CD14-positive monocyte (primary cell): ENCODE measurements around the gene USP49. TPM values are rescaled to one million over a fixed set of nuclear protein-coding genes. Genes with fewer than 3 reads are reported as not detected.

Experiments used
- DNase-seq, 3 donors: peaks; one replicate each; pipeline ENCODE4 v3.0.0-alpha.2; 2011 to 2022
- H2AFZ ChIP-seq: 2 replicates; pipeline ENCODE4 v1.6.0; 2012; ENCODE audit warnings: mild to moderate bottlenecking, low read depth, low read length, inconsistent platforms; ENCODE audit not compliant: insufficient read depth, poor library complexity, severe bottlenecking
- H3K27ac ChIP-seq, 2 donors: 1 replicate in 1 of 2; 2 replicates in 1 of 2; pipeline ENCODE4 v1.5.1; 2012 to 2013; ENCODE audit warnings: low read length in 2 of 2, control low read depth in 1 of 2, inconsistent platforms in 1 of 2, low read depth in 1 of 2, mild to moderate bottlenecking in 1 of 2
- H3K27me3 ChIP-seq, 2 donors: one replicate each; pipeline versions ENCODE4 v1.6.0 to v1.6.1; 2011 to 2013; ENCODE audit warnings: low read length in 2 of 2; ENCODE audit not compliant: control insufficient read depth in 2 of 2, insufficient read depth in 2 of 2
- H3K36me3 ChIP-seq, 2 donors: replicated peaks in 1 of 2; 1 replicate in 1 of 2; 2 replicates in 1 of 2; pipeline versions ENCODE4 v1.5.1 to v1.6.1; 2012 to 2013; ENCODE audit warnings: low read length in 2 of 2, control low read depth in 1 of 2, inconsistent platforms in 1 of 2, mild to moderate bottlenecking in 1 of 2; ENCODE audit not compliant: insufficient read depth in 2 of 2, control insufficient read depth in 1 of 2
- H3K4me1 ChIP-seq, 2 donors: 1 replicate in 1 of 2; 2 replicates in 1 of 2; pipeline versions ENCODE4 v1.5.1 to v1.6.1; 2012 to 2013; ENCODE audit warnings: low read length in 2 of 2, control low read depth in 1 of 2, inconsistent platforms in 1 of 2, mild to moderate bottlenecking in 1 of 2, moderate library complexity in 1 of 2; ENCODE audit not compliant: insufficient read depth in 2 of 2, control insufficient read depth in 1 of 2
- H3K4me2 ChIP-seq: replicated peaks from 2 replicates; pipeline ENCODE3; 2012; ENCODE audit warnings: low read length, moderate library complexity, mild to moderate bottlenecking; ENCODE audit not compliant: poor library complexity, severe bottlenecking; ENCODE audit errors: extremely low read depth
- H3K4me3 ChIP-seq, 3 experiments: fragments of 200-600 bp in 1 of 3; sonication (generic) in 1 of 3; replicated peaks in 1 of 3; 1 replicate in 2 of 3; 2 replicates in 1 of 3; pipeline ENCODE4 v1.5.1; 2011 to 2013; ENCODE audit warnings: low read length in 3 of 3, mild to moderate bottlenecking in 3 of 3, control low read depth in 2 of 3, low read depth in 2 of 3, inconsistent platforms in 1 of 3, moderate library complexity in 1 of 3
- H3K79me2 ChIP-seq: 2 replicates; pipeline ENCODE4 v1.6.0; 2012; ENCODE audit warnings: mild to moderate bottlenecking, control low read depth, inconsistent platforms, low read length, moderate library complexity; ENCODE audit not compliant: insufficient read depth
- H3K9ac ChIP-seq: 2 replicates; pipeline ENCODE4 v1.6.0; 2017; ENCODE audit warnings: low read length, mild to moderate bottlenecking; ENCODE audit not compliant: insufficient read depth, poor library complexity, severe bottlenecking
- H3K9me3 ChIP-seq, 2 donors: replicated peaks in 1 of 2; 1 replicate in 1 of 2; 2 replicates in 1 of 2; pipeline versions ENCODE4 v1.5.1 to v1.6.1; 2012 to 2013; ENCODE audit warnings: low read length in 2 of 2, control low read depth in 1 of 2; ENCODE audit not compliant: control insufficient read depth in 1 of 2, insufficient read depth in 1 of 2
- H4K20me1 ChIP-seq: 2 replicates; pipeline ENCODE4 v1.6.0; 2012; ENCODE audit warnings: mild to moderate bottlenecking, low read length, control low read depth, moderate library complexity; ENCODE audit not compliant: insufficient read depth
- H3K27ac Mint-ChIP-seq, 7 donors: one replicate each; pipeline ENCODE4 v1.8.0; 2020; ENCODE audit warnings: mild to moderate bottlenecking in 7 of 7, mixed read lengths in 7 of 7, moderate library complexity in 6 of 7, inconsistent platforms in 2 of 7
- H3K27me3 Mint-ChIP-seq, 3 donors: one replicate each; pipeline ENCODE4 v1.8.0; 2021 to 2022; ENCODE audit warnings: low read depth in 3 of 3, mild to moderate bottlenecking in 3 of 3, mixed read lengths in 3 of 3, moderate library complexity in 3 of 3, inconsistent platforms in 1 of 3
- H3K36me3 Mint-ChIP-seq, 2 donors: one replicate each; pipeline ENCODE4 v1.8.0; 2020; ENCODE audit warnings: mixed read lengths in 2 of 2, inconsistent platforms in 1 of 2, mild to moderate bottlenecking in 1 of 2
- H3K4me1 Mint-ChIP-seq: one replicate; pipeline ENCODE4 v1.8.0; 2020; ENCODE audit warnings: mild to moderate bottlenecking, mixed read lengths
- H3K4me3 Mint-ChIP-seq, 2 donors: one replicate each; pipeline ENCODE4 v1.8.0; 2020; ENCODE audit warnings: mild to moderate bottlenecking in 2 of 2, mixed read lengths in 2 of 2, moderate library complexity in 1 of 2
- H3K9me3 Mint-ChIP-seq, 7 donors: one replicate each; pipeline ENCODE4 v1.8.0; 2020 to 2022; ENCODE audit warnings: mixed read lengths in 7 of 7, mild to moderate bottlenecking in 6 of 7, moderate library complexity in 6 of 7, inconsistent platforms in 2 of 7
- CTCF ChIP-seq: fragments of 200-600 bp; IDR thresholded peaks from one replicate; pipeline ENCODE4 v1.8.0; 2022; ENCODE audit warnings: antibody characterized with exemption, mild to moderate bottlenecking
- WGBS: methylation state at CpG from one replicate; pipeline ENCODE4 v1.1.5; 2013; ENCODE audit warnings: missing lambda C conversion rate; ENCODE audit not compliant: insufficient coverage; 5-methylcytosine and 5-hydroxymethylcytosine counted together
- intact Hi-C, 2 donors: fragments of 100-400 bp; cut with micrococcal nuclease; formaldehyde crosslinking; loops; one replicate each; pipeline versions ENCODE4 v1.15.0 to v1.15.1; 2023
- polyA plus RNA-seq, 3 donors: library from polyadenylated mRNA; depleted of rRNA in 1 of 3; unstranded in 2 of 3; stranded (reverse) in 1 of 3; fragments of 300-500 nt in 2 of 3; fragments of >200 nt in 1 of 3; fragmentation: Illumina TruSeq in 2 of 3; gene quantifications; 1 replicate in 2 of 3; 2 replicates in 1 of 3; pipeline ENCODE4 v1.2.3, GENCODE V29; 2012 to 2021

The USP49 gene
- polyA plus RNA-seq, 3 donors = 0.08 to 4.8 (median 0.37) TPM

DNA sequence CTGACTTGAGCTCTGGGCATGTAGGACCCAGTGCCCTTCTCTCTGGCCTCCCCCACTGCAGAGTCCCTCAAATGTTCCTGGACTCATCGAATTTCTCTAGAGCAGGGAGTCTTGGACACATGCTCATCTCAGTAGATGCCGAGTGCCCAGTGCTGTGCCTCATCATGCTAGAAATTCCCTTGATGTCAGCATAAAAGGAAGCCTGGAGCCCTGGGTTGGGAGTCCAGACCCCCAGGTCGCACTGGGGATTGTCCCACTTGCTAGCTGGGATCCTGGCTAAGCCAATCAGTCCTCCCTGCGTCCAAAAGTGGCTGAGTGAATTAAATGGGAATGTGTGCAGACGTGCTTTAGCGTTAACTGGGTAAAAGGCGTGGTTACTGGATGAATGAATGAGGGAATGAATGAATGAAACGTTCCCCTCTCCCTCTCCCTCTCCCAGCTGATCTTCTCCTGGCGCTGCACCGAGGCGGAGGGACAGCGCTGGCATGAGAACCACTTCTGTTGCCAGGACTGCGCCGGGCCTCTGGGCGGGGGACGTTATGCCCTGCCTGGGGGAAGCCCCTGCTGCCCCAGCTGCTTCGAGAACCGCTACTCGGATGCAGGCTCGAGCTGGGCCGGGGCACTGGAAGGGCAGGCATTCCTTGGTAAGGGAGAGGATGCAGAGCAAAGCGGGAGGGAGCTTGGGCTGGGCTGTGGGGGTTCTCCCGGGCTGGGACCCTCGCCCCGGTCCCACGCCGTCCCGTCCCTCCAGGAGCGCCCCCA lies 109.3 kb downstream of the USP49 start:
- H3K9ac ChIP-seq = peak overlapping the region; percentile 80
- Mint-ChIP-seq H3K4me3 (peak overlapping the region; percentile 88 to 94), H3K27ac (peak overlapping the region in 2 of 7 donors; percentile 16 to 78), H3K36me3 (peaks cover 16 to 19% of the 10 kb centered on the region in 2 donors), H3K4me1 (peaks cover 43% of the 10 kb centered on the region), H3K27me3 (peaks cover 3 to 12% (median 7%) of the 10 kb centered on the region in 3 donors), H3K9me3 (no peaks in the 10 kb centered on the region)
- H3K36me3 ChIP-seq = peaks cover 19 to 20% of the 10 kb centered on the region in 2 donors
- WGBS = 32% methylated on average over 23 of the region's 29 CpGs
- H3K79me2 ChIP-seq = peaks cover 23% of the 10 kb centered on the region
- no peak for DNase-seq
- TF ChIP-seq CTCF = no peak
- peak overlapping the region; percentile 75 for H2AFZ ChIP-seq
- H3K27ac ChIP-seq = no peak overlapping the region
- H4K20me1 ChIP-seq = peaks cover 18% of the 10 kb centered on the region
- intact Hi-C loops = loop anchor here (2.0 to 10.0 kb wide), 8 partner anchors 51 to 429 kb away; partner anchors contain the start of genes BYSL (in 2 of the 2), MED20 (in 2 of the 2), TAF8 (in 2 of the 2) and USP49 (in 2 of the 2)
- peak overlapping the region; percentile 21 to 99 (median 83) for H3K4me3 ChIP-seq
- H3K27me3 ChIP-seq = peaks cover 0 to 2% of the 10 kb centered on the region in 2 donors
- no peaks in the 10 kb centered on the region for H3K9me3 ChIP-seq
- H3K4me2 ChIP-seq = peak overlapping the region; percentile 95
- peaks cover 39 to 70% of the 10 kb centered on the region in 2 donors for H3K4me1 ChIP-seq

DNA sequence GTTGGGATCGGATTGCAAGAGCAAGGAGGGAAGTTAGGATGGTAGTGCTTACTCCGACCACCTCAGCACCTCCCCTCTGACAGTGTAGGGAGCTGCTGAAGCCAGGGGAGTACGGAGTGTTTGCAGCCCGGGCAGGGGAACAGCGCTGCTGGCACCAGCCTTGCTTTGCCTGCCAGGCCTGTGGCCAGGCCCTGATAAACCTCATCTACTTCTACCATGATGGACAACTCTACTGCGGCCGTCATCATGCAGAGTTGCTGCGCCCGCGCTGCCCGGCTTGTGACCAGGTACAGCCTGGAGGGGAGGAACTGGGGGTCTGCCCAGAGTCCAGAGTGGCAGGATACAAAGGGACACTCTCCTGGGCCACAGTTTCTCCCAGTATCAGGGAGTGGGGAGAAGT lies 109.9 kb downstream of the USP49 start:
- Histone ChIP-seq H3K79me2 (peaks cover 23% of the 10 kb centered on the region), H4K20me1 (peaks cover 18% of the 10 kb centered on the region), H2AFZ (no peak overlapping the region), H3K27me3 (peaks cover 0 to 3% of the 10 kb centered on the region in 2 donors), H3K9ac (no peak overlapping the region), H3K4me1 (peaks cover 41 to 76% of the 10 kb centered on the region in 2 donors), H3K9me3 (no peaks in the 10 kb centered on the region), H3K36me3 (peaks cover 12 to 14% of the 10 kb centered on the region in 2 donors), H3K4me3 (peak overlapping the region in 1 of 3 experiments; percentile 99), H3K27ac (no peak overlapping the region), H3K4me2 (peak overlapping the region; percentile 95)
- Mint-ChIP-seq H3K27me3 (peaks cover 3 to 13% (median 8%) of the 10 kb centered on the region in 3 donors), H3K9me3 (no peaks in the 10 kb centered on the region), H3K4me3 (peak overlapping the region; percentile 31 to 41), H3K4me1 (peaks cover 46% of the 10 kb centered on the region), H3K27ac (peak overlapping the region in 4 of 7 donors; percentile 42 to 84 (median 77)), H3K36me3 (peaks cover 14 to 15% of the 10 kb centered on the region in 2 donors)
- TF ChIP-seq CTCF = no peak
- WGBS = 98% methylated on average over 6 of the region's 11 CpGs
- intact Hi-C loops = loop anchor here (5.0 to 10.0 kb wide), 5 partner anchors 110 to 430 kb away; partner anchors contain the start of genes USP49 (in 2 of the 2), BYSL (in 1 of the 2), MED20 (in 1 of the 2) and MRPS10 (in 1 of the 2)
- DNase-seq = no peak
